ENCODE measurements around the gene RTL1. TPM values are rescaled to one million over a fixed set of nuclear protein-coding genes. Genes with fewer than 3 reads are reported as not detected.
A peak's percentile ranks its signal among the peaks of the same experiment; 100 is the strongest.

Gene RTL1
- total and polyA plus RNA-seq, 2 of the 13 experiments (the other 11 are each of a cell fraction or from before 2014, with no cell fraction given): not detected

- TF ChIP-seq, protein P1, sequence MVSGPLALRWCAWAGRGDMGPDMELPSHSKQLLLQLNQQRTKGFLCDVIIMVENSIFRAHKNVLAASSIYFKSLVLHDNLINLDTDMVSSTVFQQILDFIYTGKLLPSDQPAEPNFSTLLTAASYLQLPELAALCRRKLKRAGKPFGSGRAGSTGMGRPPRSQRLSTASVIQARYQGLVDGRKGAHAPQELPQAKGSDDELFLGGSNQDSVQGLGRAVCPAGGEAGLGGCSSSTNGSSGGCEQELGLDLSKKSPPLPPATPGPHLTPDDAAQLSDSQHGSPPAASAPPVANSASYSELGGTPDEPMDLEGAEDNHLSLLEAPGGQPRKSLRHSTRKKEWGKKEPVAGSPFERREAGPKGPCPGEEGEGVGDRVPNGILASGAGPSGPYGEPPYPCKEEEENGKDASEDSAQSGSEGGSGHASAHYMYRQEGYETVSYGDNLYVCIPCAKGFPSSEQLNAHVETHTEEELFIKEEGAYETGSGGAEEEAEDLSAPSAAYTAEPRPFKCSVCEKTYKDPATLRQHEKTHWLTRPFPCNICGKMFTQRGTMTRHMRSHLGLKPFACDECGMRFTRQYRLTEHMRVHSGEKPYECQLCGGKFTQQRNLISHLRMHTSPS (CRISPR knock-in tag; IDR thresholded peaks at IDR 0.05; ENCODE audit: low read depth): no peak
- peak; percentile 81 for TF ChIP-seq ARID5B (CRISPR knock-in tag; IDR thresholded peaks at IDR 0.05)
- no peak for TF ChIP-seq TOE1 (CRISPR knock-in tag; IDR thresholded peaks at IDR 0.05)
- TF ChIP-seq ZNF546 (CRISPR knock-in tag; conservative IDR thresholded peaks at IDR 0.05): peak; percentile 71
- TF ChIP-seq YEATS4 (CRISPR knock-in tag; IDR thresholded peaks at IDR 0.05; ENCODE audit: borderline replicate concordance): peak; percentile 62; the same call in 1 of the 2 replicates
- peak; percentile 52 for TF ChIP-seq SAP130 (CRISPR knock-in tag; IDR thresholded peaks at IDR 0.05; ENCODE audit: low read depth)
- TF ChIP-seq YEATS2 (CRISPR knock-in tag; IDR thresholded peaks at IDR 0.05; ENCODE audit: borderline replicate concordance): 0 out of 2 replicates have a peak, but pooled peaks have one; percentile 7
- peak; percentile 29; the same call in 1 of the 2 replicates for TF ChIP-seq IRF2 (CRISPR knock-in tag; IDR thresholded peaks at IDR 0.05)
- no peak for TF ChIP-seq SUZ12 (IDR thresholded peaks at IDR 0.05; ENCODE audit: low read depth, low read length)
- TF ChIP-seq HMG20A (CRISPR knock-in tag; IDR thresholded peaks at IDR 0.05; ENCODE audit: borderline replicate concordance): peak; percentile 43
- no peak for TF ChIP-seq TGIF2 (CRISPR knock-in tag; IDR thresholded peaks at IDR 0.05)
- no peak for TF ChIP-seq DNMT3B (CRISPR knock-in tag; conservative IDR thresholded peaks at IDR 0.05)
- no peak for TF ChIP-seq RARG (CRISPR knock-in tag; IDR thresholded peaks at IDR 0.05; ENCODE audit: low read depth)
- TF ChIP-seq NR1H2 (CRISPR knock-in tag; IDR thresholded peaks at IDR 0.05; ENCODE audit: borderline replicate concordance, low read depth): no peak
- TF ChIP-seq ZNF652 (CRISPR knock-in tag; IDR thresholded peaks at IDR 0.05; ENCODE audit: borderline replicate concordance, low read depth): peak; percentile 28; the same call in 1 of the 2 replicates
- TF ChIP-seq FOXK1 (CRISPR knock-in tag; IDR thresholded peaks at IDR 0.05; ENCODE audit: borderline replicate concordance, low read depth): no peak
- 0 out of 2 replicates have a peak, but pooled peaks have one; percentile 49 for TF ChIP-seq ZNF761 (CRISPR knock-in tag; conservative IDR thresholded peaks at IDR 0.05)
- TF ChIP-seq GATAD1 (CRISPR knock-in tag; IDR thresholded peaks at IDR 0.05): no peak
- TF ChIP-seq ZNF414 (CRISPR knock-in tag; IDR thresholded peaks at IDR 0.05): no peak
- TF ChIP-seq ERF (CRISPR knock-in tag; IDR thresholded peaks at IDR 0.05): 0 out of 2 replicates have a peak, but pooled peaks have one; percentile 35
Observed at GRCh38 chr14:100899884-100900771, 3.4 kb downstream of the RTL1 start (continued).
